GM19463 (cell line): ENCODE measurements around the gene PRKG1.
"Not testable (repeated sequence)": the region's sequence is repeated elsewhere in the genome, so short reads cannot be mapped to it uniquely, and the experiment has no call there.

Experiments
- ATAC-seq: cut with Tn5 transposase; IDR thresholded peaks from one replicate; pipeline ENCODE4 v1.9.1; 2021; ENCODE audit warnings: mild to moderate bottlenecking, moderate library complexity; ENCODE audit not compliant: unreplicated experiment

Gene PRKG1

GRCh38 chr10:51552879-51553278, 478.6 kb downstream of the PRKG1 start:
- ATAC-seq: no peak

- no peak for ATAC-seq
These were observed 490.7 kb downstream of the PRKG1 start for GRCh38 chr10:51564896-51565510.

- no peak for ATAC-seq
These were observed 493.0 kb downstream of the PRKG1 start for GRCh38 chr10:51567271-51567670.

GRCh38 chr10:51569467-51569866, 495.2 kb downstream of the PRKG1 start:
- ATAC-seq: no peak

GRCh38 chr10:51574248-51575048, 500.2 kb downstream of the PRKG1 start:
- no peak for ATAC-seq

- not testable (repeated sequence) for ATAC-seq
These were observed 506.9 kb downstream of the PRKG1 start for GRCh38 chr10:51581196-51581595.

GRCh38 chr10:51583976-51584375, 509.7 kb downstream of the PRKG1 start:
- ATAC-seq: no peak

GRCh38 chr10:51585742-51586141, 511.5 kb downstream of the PRKG1 start:
- ATAC-seq: no peak

- no peak for ATAC-seq
These were observed 514.7 kb downstream of the PRKG1 start for GRCh38 chr10:51588984-51589383.

- no peak for ATAC-seq
These were observed 516.5 kb downstream of the PRKG1 start for GRCh38 chr10:51590818-51591217.

- ATAC-seq: no peak
These were observed 522.4 kb downstream of the PRKG1 start for GRCh38 chr10:51596695-51597094.

GRCh38 chr10:51599647-51600046, 525.4 kb downstream of the PRKG1 start:
- no peak for ATAC-seq

- no peak for ATAC-seq
These were observed 528.0 kb downstream of the PRKG1 start for GRCh38 chr10:51602326-51602725.

GRCh38 chr10:51604579-51604978, 530.3 kb downstream of the PRKG1 start:
- ATAC-seq: no peak

- no peak for ATAC-seq
These were observed 532.7 kb downstream of the PRKG1 start for GRCh38 chr10:51606825-51607462.

- no peak for ATAC-seq
These were observed 533.2 kb downstream of the PRKG1 start for GRCh38 chr10:51607463-51607835.

- no peak for ATAC-seq
These were observed 533.9 kb downstream of the PRKG1 start for GRCh38 chr10:51608211-51608610.

GRCh38 chr10:51615764-51616298, 541.5 kb downstream of the PRKG1 start:
- ATAC-seq: no peak

- ATAC-seq: no peak
These were observed 543.4 kb downstream of the PRKG1 start for GRCh38 chr10:51617576-51618235.

- no peak for ATAC-seq
These were observed 545.1 kb downstream of the PRKG1 start for GRCh38 chr10:51619365-51619764.

GRCh38 chr10:51620131-51620530, 545.8 kb downstream of the PRKG1 start:
- ATAC-seq: no peak
